Measurements from ENCODE around the gene GALNT1.

Gene GALNT1

GRCh38 chr18:35680139-35680551 lies 98.6 kb downstream of the GALNT1 start:
- DNase-seq (ENCODE audit: low spot score), result no peak

- DNase-seq (ENCODE audit: low spot score), result no peak
Observed at GRCh38 chr18:35682281-35682867, 100.8 kb downstream of the GALNT1 start.

- peak; percentile 34 for DNase-seq (ENCODE audit: low spot score)
Observed at GRCh38 chr18:35683021-35683420, 101.5 kb downstream of the GALNT1 start.

- peak; percentile 26 for DNase-seq (ENCODE audit: low spot score)
Observed at GRCh38 chr18:35688757-35689156, 107.2 kb downstream of the GALNT1 start.

GRCh38 chr18:35689728-35690127 lies 108.2 kb downstream of the GALNT1 start:
- no peak for DNase-seq (ENCODE audit: low spot score)

- DNase-seq (ENCODE audit: low spot score), result no peak
Observed at GRCh38 chr18:35691625-35692024, 110.1 kb downstream of the GALNT1 start.

- DNase-seq (ENCODE audit: low spot score), result no peak
Observed at GRCh38 chr18:35692866-35693265, 111.3 kb downstream of the GALNT1 start.

GRCh38 chr18:35693829-35694228 lies 112.3 kb downstream of the GALNT1 start:
- no peak for DNase-seq (ENCODE audit: low spot score)

- no peak for DNase-seq (ENCODE audit: low spot score)
Observed at GRCh38 chr18:35694808-35695207, 113.3 kb downstream of the GALNT1 start.

GRCh38 chr18:35695384-35695783 lies 113.8 kb downstream of the GALNT1 start:
- no peak for DNase-seq (ENCODE audit: low spot score)

- DNase-seq (ENCODE audit: low spot score), result no peak
Observed at GRCh38 chr18:35695803-35696202, 114.3 kb downstream of the GALNT1 start.

- no peak for DNase-seq (ENCODE audit: low spot score)
Observed at GRCh38 chr18:35696307-35696706, 114.8 kb downstream of the GALNT1 start.

GRCh38 chr18:35697869-35698268 lies 116.3 kb downstream of the GALNT1 start:
- DNase-seq (ENCODE audit: low spot score), result no peak

GRCh38 chr18:35703043-35703688 lies 121.6 kb downstream of the GALNT1 start:
- DNase-seq (ENCODE audit: low spot score), result peak; percentile 64

- no peak for DNase-seq (ENCODE audit: low spot score)
Observed at GRCh38 chr18:35705988-35706387, 124.4 kb downstream of the GALNT1 start.

- no peak for DNase-seq (ENCODE audit: low spot score)
Observed at GRCh38 chr18:35707247-35707646, 125.7 kb downstream of the GALNT1 start.

GRCh38 chr18:35707674-35708073 lies 126.1 kb downstream of the GALNT1 start:
- DNase-seq (ENCODE audit: low spot score), result no peak

- DNase-seq (ENCODE audit: low spot score), result no peak
Observed at GRCh38 chr18:35710581-35710980, 129.0 kb downstream of the GALNT1 start.

GRCh38 chr18:35711227-35711626 lies 129.7 kb downstream of the GALNT1 start:
- DNase-seq (ENCODE audit: low spot score), result no peak

- DNase-seq (ENCODE audit: low spot score), result no peak
Observed at GRCh38 chr18:35713545-35713944, 132.0 kb downstream of the GALNT1 start.

GRCh38 chr18:35714539-35714938 lies 133.0 kb downstream of the GALNT1 start:
- no peak for DNase-seq (ENCODE audit: low spot score)

- DNase-seq (ENCODE audit: low spot score), result no peak
Observed at GRCh38 chr18:35715139-35715538, 133.6 kb downstream of the GALNT1 start.

- DNase-seq (ENCODE audit: low spot score), result no peak
Observed at GRCh38 chr18:35716169-35716831, 134.8 kb downstream of the GALNT1 start.

- DNase-seq (ENCODE audit: low spot score), result no peak
Observed at GRCh38 chr18:35717182-35717581, 135.6 kb downstream of the GALNT1 start.

Measured in COLO829 (cell line).